T-helper 2 cell treated with Interferon-gamma antibody and Interleukin-4, amounts not matched to agents 5 μg/mL and 100 μg/mL, for 36 hours (primary cell): ENCODE data around the gene IQCH.

Experiments
- DNase-seq: peaks from one replicate; pipeline ENCODE4 v3.0.0; 2021; ENCODE audit warnings: low spot score
- H3K27ac Mint-ChIP-seq: one replicate; pipeline ENCODE4 v1.8.0; 2021; ENCODE audit warnings: mild to moderate bottlenecking, mixed read lengths
- H3K27me3 Mint-ChIP-seq: one replicate; pipeline ENCODE4 v1.8.0; 2021; ENCODE audit warnings: low read depth, mixed read lengths
- H3K36me3 Mint-ChIP-seq: one replicate; pipeline ENCODE4 v1.8.0; 2021; ENCODE audit warnings: low read depth, mixed read lengths
- H3K4me1 Mint-ChIP-seq: one replicate; pipeline ENCODE4 v1.8.0; 2021; ENCODE audit warnings: low read depth, mixed read lengths
- H3K4me3 Mint-ChIP-seq: one replicate; pipeline ENCODE4 v1.8.0; 2022; ENCODE audit warnings: mild to moderate bottlenecking, moderate library complexity, mixed read lengths
- H3K9me3 Mint-ChIP-seq: one replicate; pipeline ENCODE4 v1.8.0; 2021; ENCODE audit warnings: mixed read lengths

Gene IQCH

DNA sequence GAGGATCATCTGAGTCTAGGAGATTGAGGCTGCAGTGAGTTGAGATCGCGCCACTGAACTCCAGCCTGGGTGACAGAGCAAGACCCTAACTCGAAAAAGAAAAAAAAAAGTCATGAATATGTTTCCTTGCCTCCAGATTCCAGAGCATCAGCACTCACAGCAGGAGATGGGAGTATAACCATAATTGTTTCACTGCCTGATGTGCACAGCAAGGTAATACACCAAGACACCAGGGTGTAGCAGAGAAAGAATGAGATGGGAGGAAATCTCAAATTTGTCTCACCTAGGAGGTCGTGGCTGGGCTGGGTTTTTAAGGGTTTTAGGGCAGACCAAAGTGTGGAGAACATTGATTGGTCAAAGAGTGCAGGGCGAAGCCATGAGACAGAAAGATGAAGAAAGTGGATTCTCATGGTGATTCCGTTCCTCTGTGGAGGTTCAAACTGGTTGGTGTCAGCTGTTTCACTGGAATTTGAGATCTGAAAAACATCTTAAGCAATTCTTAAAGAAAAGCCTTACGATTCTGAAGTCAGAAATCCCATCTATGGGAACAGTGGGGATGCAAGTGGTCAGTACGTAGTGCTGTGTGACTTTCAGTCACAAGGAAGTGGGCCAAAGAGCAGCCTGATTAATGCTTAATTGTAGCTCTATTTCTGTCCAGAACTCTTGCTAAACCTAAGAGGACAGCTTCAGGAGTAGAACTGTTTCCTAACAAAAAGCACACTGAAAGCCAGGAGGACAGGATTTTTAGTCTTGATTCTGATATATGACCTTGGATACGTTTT lies 258.5 kb downstream of the IQCH start:
- Mint-ChIP-seq H3K27me3 (no peaks in the 10 kb centered on the region), H3K36me3 (no peaks in the 10 kb centered on the region), H3K4me1 (peaks cover 4% of the 10 kb centered on the region), H3K9me3 (no peaks in the 10 kb centered on the region), H3K4me3 (no peak overlapping the region), H3K27ac (no peak overlapping the region)
- no peak for DNase-seq

DNA sequence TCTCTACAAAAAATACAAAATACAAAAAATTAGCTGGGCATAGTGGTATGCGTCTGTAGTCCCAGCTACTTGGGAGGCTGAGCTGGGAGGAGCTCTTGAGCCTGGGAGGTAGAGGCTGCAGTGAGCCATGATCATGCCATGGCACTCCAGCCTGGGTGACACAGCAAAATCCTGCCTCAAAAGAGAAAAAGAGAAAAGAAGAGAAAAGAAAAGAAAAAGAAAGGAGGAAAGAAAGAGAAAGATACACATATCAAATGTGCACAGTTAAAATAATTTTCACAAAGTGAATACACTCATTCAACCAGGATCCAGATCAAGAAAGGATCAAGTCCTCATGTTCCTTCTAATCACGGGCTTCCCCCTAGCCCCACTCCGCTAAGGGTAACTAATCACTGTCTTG lies 260.5 kb downstream of the IQCH start:
- Mint-ChIP-seq H3K4me1 (peaks cover 4% of the 10 kb centered on the region), H3K27me3 (no peaks in the 10 kb centered on the region), H3K9me3 (no peaks in the 10 kb centered on the region), H3K36me3 (no peaks in the 10 kb centered on the region), H3K27ac (peak overlapping the region; percentile 26), H3K4me3 (no peak overlapping the region)
- DNase-seq: no peak

DNA sequence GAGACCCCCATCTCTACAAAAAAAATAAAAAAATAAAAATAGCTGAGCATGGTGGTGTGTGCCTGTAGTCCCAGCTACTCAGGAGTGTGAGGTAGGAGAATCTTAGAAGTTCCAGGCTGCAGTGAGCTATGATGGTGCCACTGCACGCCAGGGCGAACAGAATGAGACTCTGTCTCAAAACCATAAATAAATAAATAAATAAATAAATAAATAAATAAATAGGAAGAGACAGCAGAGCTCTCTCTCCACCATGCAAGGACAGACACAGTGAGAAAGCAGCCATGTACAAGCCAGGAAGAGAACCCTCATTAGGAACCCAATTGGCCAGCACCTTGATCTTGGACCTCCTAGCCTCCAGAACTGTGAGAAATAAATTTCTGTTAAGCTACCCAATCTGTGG lies 261.0 kb downstream of the IQCH start:
- Mint-ChIP-seq H3K9me3 (no peaks in the 10 kb centered on the region), H3K27ac (no peak overlapping the region), H3K27me3 (no peaks in the 10 kb centered on the region), H3K36me3 (no peaks in the 10 kb centered on the region), H3K4me1 (peaks cover 4% of the 10 kb centered on the region), H3K4me3 (no peak overlapping the region)
- DNase-seq: no peak

DNA sequence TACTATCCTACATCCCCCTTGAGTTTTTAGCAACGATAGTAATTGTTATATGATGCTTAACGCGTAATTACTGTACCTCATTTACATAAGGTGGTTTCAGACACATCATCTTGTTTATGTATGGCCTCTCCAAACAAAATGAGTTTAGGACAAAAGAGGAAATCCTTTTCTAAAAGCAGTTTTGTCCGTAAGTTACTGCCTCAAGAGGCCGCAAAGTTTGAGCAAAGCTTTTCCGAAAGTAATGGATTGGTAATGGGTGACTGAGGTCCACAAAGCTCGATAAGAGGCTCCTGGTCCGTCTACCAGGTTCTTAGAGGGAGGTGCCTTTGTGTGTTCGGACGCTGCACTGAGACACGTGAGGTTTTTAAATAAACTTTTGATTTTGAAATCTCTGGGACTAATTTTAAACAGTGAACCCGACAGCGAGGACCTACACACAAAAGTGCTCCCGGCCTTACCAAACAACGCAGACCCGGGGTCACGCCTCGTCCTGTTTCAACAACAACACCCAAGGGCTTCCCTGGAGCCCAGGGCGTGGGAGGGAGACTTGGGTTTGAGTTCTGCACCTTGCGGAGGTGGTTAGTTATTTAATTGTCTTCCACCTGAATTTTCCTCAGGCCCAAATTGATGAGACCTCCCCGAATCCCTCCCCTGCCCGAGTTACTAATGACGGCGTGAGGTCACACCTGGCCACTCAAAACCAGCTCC lies 265.9 kb downstream of the IQCH start:
- DNase-seq: no peak
- H3K27me3 Mint-ChIP-seq: no peaks in the 10 kb centered on the region
- H3K27ac Mint-ChIP-seq: peak overlapping the region; percentile 87
- peak overlapping the region; percentile 83 for H3K4me3 Mint-ChIP-seq
- no peaks in the 10 kb centered on the region for H3K9me3 Mint-ChIP-seq
- no peaks in the 10 kb centered on the region for H3K36me3 Mint-ChIP-seq
- H3K4me1 Mint-ChIP-seq: peaks cover 19% of the 10 kb centered on the region

DNA sequence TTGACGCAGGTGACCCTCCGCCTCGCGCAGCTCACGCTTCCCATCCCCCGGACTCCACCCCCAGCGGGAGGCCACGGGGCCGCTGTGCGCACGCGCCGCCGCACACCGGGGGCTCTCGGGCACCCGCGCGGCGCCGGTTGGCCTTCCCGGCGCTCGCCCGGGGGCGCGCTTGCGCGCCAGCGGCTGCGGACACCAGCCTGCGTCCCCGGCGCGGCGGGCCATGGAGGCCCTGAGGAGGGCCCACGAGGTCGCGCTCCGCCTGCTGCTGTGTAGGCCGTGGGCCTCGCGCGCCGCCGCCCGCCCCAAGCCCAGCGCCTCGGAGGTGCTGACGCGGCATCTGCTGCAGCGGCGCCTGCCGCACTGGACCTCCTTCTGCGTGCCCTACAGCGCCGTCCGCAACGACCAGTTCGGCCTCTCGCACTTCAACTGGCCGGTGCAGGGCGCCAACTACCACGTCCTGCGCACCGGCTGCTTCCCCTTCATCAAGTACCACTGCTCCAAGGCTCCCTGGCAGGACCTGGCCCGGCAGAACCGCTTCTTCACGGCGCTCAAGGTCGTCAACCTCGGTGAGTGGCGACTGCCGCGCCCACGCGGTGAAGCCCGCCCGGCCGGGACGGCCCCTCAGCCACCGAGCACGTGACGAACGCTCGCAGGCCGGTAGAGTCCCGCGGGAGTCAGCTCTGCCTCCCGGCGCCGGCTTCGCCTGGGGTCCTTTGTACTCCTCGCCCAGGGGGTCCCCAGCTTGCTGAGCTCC lies 266.6 kb downstream of the IQCH start, which contains the start of gene C15orf61:
C15orf61 (plus strand) TSS at position 103 of the 754 bp plus-strand sequence; CDS start at position 221, 118 bp downstream.
- Mint-ChIP-seq H3K4me3 (peak within 1 kb of the TSS; percentile 92), H3K9me3 (no peaks in the 10 kb centered on the region), H3K27ac (peak within 1 kb of the TSS; percentile 97), H3K4me1 (peaks cover 19% of the 10 kb centered on the region), H3K27me3 (no peaks in the 10 kb centered on the region), H3K36me3 (no peaks in the 10 kb centered on the region)
- DNase-seq: peak; percentile 87

DNA sequence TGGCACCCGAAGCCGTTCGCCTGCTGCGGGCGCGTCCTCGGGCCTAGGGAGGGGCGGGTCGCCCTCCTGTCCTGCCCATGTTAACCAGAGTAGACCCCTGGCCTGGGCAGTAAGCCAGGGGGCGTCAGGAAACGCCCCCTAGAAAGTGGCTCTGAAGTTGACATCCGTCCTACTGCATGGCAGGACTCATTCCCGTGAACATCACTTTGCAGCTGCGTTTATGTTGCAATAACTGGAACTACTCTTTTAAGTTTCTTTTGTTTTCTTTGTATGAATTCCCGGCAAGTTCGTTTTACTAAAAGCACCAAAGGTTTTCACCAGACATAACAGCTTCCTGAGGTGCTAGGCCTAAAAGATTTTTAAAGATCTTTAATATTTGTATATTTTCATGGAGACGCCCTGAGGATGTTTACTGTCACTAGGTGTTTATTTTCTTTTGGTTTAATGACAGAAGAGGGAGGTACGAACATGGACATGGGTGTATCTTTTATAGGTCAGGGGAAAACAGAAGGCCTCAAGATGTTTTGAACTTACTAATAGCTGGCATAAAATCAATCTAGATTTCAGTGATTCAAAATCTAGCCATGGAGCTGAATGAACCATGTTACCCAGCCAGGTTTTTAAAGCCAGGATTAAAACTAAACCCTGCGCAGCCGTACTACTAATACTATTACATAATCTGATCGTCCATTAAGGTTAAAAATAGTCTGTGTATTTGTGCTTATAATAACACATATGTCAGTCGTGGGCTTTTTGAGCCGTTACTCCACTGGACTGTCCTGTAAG lies 267.4 kb downstream of the IQCH start:
- H3K9me3 Mint-ChIP-seq: no peaks in the 10 kb centered on the region
- H3K27ac Mint-ChIP-seq: peak overlapping the region; percentile 79
- H3K36me3 Mint-ChIP-seq: no peaks in the 10 kb centered on the region
- DNase-seq: no peak
- peak overlapping the region; percentile 92 for H3K4me3 Mint-ChIP-seq
- H3K27me3 Mint-ChIP-seq: no peaks in the 10 kb centered on the region
- H3K4me1 Mint-ChIP-seq: peaks cover 19% of the 10 kb centered on the region

DNA sequence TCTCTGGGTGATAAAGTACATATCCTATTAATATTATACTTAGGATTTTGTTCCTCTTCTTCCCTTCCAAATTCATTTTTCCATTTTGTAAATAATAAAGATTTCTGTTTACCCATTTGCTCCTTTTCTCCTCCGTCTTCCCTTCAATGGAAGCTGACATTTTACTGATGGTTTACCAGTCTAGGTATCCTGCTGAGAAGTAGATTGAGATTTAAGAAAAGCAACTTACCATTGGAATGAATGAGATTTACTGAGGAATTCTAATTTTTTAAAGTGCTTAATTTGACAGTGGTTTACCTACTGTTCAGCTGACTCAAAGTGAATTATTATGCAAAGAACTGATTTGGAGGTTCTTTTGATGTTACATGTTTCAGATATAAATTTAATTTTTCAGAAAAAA lies 268.7 kb downstream of the IQCH start:
- Mint-ChIP-seq H3K27ac (no peak overlapping the region), H3K9me3 (no peaks in the 10 kb centered on the region), H3K4me3 (peak overlapping the region; percentile 38), H3K36me3 (peaks cover 6% of the 10 kb centered on the region), H3K27me3 (no peaks in the 10 kb centered on the region), H3K4me1 (peaks cover 19% of the 10 kb centered on the region)
- no peak for DNase-seq

DNA sequence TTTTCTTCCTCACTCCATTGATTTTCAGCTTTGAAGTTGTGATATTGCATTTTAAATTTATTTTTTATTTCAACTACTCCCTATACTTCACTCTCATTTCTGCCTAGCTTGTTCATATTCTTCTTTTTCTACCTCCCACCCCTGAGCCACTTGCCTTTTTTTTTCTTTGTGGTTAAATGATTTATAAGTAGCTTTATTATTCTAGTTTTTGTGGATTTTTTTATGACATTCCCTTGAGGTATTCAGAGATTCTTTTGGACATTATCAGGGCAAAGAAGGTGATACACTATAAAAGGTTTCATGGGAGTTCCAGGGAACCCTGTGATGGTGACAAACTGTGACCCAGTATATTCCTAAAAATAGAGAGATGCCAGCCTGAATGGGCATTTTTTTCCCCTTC lies 269.6 kb downstream of the IQCH start:
- Mint-ChIP-seq H3K36me3 (peaks cover 7% of the 10 kb centered on the region), H3K27ac (no peak overlapping the region), H3K9me3 (no peaks in the 10 kb centered on the region), H3K4me3 (no peak overlapping the region), H3K27me3 (no peaks in the 10 kb centered on the region), H3K4me1 (peaks cover 19% of the 10 kb centered on the region)
- no peak for DNase-seq

DNA sequence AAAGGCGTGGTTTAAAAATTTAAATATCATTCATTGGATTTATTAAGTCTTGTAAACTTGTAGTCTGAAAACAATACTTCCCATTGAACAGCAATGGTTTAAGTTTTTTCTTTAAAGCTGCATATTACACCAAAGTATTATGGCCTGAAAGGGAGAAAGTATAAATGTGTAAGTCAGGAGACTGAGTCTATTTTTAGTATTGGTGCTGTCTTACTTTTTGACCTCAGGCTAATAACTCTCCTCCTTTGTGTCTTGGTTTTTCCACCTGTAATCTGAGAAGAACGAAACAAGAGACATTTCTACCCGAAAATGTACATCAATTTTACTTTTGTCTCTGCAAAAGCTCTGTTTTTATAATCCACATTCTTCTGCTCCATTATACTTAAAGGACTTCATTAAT lies 273.9 kb downstream of the IQCH start:
- Mint-ChIP-seq H3K4me3 (no peak overlapping the region), H3K27me3 (no peaks in the 10 kb centered on the region), H3K27ac (no peak overlapping the region), H3K4me1 (peaks cover 2% of the 10 kb centered on the region), H3K9me3 (no peaks in the 10 kb centered on the region), H3K36me3 (peaks cover 10% of the 10 kb centered on the region)
- no peak for DNase-seq

DNA sequence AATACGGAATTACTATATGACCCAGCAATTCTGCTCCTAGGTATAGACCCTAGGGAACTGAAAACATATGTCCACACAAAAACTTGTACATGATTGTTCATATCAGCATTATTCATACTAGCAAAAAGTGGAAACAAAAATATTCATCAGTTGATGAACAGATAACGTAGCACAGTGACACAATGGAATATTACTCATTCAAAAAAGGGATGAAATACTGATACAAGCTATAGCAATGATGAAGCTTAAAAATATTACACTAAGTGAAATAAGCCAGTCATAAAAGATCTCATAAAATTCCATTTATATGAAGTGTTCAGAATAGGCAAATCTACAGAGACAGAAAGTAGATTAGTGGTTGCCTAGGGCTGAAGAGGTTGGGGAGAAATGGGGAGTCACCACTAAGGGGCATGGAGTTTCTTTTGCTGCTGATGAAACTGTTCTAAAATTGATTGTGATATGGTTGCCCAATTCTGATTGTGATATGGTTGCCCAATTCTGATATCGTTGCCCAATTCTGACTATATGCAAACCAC lies 276.9 kb downstream of the IQCH start:
- DNase-seq: no peak
- Mint-ChIP-seq H3K4me3 (no peak overlapping the region), H3K27me3 (peaks cover 2% of the 10 kb centered on the region), H3K36me3 (peaks cover 10% of the 10 kb centered on the region), H3K4me1 (peaks cover 11% of the 10 kb centered on the region), H3K27ac (no peak overlapping the region), H3K9me3 (no peaks in the 10 kb centered on the region)

DNA sequence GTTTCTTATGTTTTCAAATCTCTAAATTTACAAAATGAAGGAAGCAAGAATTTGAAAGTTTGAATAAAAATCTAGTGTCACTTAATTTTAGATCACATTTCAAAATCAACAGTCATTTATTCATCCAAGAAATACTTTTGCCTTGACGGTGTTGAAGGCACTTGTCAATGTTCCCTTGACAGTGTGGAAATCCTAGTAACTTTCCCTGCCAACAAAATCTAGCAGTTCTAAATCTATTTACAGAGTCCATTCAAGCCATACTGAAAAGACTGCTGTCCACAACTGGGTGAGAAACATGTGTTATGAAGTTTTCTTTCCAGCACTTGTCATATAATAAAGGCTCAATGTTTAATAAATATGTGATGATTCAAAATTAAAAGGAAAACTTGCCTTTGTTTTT lies 279.3 kb downstream of the IQCH start:
- Mint-ChIP-seq H3K36me3 (peaks cover 7% of the 10 kb centered on the region), H3K9me3 (no peaks in the 10 kb centered on the region)

DNA sequence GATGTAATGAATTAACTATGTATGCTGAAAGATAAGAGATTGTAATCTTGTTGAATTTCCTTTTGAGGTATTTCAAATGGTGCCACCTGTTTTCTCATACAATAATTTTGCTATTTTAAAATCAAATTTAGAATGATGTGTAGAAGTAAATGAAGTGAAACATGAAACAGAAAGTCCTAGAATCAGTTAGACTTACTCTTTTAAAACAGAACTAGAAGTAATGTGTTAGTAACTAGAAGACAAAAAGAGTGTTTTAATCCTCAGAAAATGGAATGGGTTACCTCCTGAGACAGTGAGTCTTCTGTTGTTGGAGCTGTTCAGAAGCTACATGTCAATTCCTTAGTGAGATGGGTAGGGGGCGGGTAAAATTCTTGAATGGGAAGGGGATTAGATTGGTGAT lies 279.8 kb downstream of the IQCH start:
- H3K27me3 Mint-ChIP-seq: peaks cover 7% of the 10 kb centered on the region
- H3K4me3 Mint-ChIP-seq: no peak overlapping the region
- H3K9me3 Mint-ChIP-seq: no peaks in the 10 kb centered on the region
- H3K4me1 Mint-ChIP-seq: peaks cover 21% of the 10 kb centered on the region
- no peak for DNase-seq
- H3K27ac Mint-ChIP-seq: no peak overlapping the region
- peaks cover 8% of the 10 kb centered on the region for H3K36me3 Mint-ChIP-seq

More for the DNA sequence above, 279.3 kb downstream of the IQCH start:
- no peak overlapping the region for H3K4me3 Mint-ChIP-seq
- no peak for DNase-seq
- peaks cover 16% of the 10 kb centered on the region for H3K4me1 Mint-ChIP-seq
- no peak overlapping the region for H3K27ac Mint-ChIP-seq
- H3K27me3 Mint-ChIP-seq: peaks cover 7% of the 10 kb centered on the region

DNA sequence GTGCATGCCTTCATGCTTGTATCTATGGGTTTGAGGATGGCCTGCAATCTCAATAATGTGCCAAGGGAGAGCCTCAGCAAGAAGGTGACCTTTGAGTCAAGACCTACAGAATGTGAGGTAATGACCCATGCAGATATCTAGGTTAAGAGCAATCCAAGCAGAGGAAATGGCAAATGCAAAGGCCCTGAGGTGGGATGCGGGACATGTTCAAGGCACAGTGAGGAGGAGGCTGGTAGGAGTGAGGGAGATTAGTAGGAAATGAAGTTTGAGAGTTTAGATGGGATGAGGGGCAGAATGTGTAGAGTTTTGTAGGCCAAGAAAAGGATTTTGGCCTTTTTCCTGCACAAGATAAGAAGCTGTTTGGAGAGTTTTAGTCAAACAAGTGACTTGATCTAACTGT lies 283.2 kb downstream of the IQCH start:
- Mint-ChIP-seq H3K4me1 (peaks cover 34% of the 10 kb centered on the region), H3K9me3 (no peaks in the 10 kb centered on the region), H3K36me3 (peaks cover 7% of the 10 kb centered on the region), H3K27me3 (peaks cover 7% of the 10 kb centered on the region), H3K27ac (no peak overlapping the region), H3K4me3 (no peak overlapping the region)
- DNase-seq: no peak
